GM21528 (cell line): ENCODE data around the gene DNMT3L.
"Not testable (repeated sequence)": the region's sequence is repeated elsewhere in the genome, so short reads cannot be mapped to it uniquely, and the experiment has no call there.

Experiments
- ATAC-seq: cut with Tn5 transposase; IDR thresholded peaks from one replicate; pipeline ENCODE4 v1.9.1; 2021; ENCODE audit warnings: mild to moderate bottlenecking, moderate library complexity; ENCODE audit not compliant: unreplicated experiment, low FRiP score

DNMT3L gene

DNA sequence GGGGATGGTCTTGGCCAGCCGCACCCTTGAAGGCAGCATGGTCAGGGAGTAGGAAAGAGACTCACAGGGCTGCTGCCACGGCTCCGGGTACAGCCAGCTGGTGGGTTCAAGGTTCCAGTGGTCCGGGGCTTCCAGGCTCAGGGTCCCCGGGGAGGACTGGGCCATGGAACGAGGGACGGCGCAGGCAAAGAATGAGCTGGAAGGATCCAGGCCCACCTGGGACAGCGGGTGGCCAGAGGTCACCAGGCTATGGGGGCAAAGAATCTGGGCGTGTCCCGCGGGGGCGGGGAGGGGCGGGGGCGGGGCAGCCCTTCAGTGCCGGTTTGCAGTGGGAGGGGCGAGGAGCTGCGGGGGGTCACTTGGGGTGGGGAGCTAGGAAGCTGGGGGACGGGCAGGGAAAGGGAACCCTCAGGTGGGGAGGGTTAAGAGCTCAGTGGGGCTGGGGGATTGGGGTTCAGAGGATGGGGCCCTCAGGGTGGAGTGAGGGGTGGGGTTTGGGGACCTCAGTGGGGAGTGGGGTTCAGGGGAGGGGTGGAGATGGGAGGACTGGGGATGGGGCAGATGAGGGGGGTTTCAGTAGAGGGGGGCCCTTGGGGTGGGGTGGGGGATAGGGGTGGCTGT is at the start of gene DNMT3L:
Gene DNMT3L (minus strand): TSS at position 223 of the 621 bp plus-strand sequence. CDS start 638 bp downstream, outside the sequence.
- no peak for ATAC-seq

DNA sequence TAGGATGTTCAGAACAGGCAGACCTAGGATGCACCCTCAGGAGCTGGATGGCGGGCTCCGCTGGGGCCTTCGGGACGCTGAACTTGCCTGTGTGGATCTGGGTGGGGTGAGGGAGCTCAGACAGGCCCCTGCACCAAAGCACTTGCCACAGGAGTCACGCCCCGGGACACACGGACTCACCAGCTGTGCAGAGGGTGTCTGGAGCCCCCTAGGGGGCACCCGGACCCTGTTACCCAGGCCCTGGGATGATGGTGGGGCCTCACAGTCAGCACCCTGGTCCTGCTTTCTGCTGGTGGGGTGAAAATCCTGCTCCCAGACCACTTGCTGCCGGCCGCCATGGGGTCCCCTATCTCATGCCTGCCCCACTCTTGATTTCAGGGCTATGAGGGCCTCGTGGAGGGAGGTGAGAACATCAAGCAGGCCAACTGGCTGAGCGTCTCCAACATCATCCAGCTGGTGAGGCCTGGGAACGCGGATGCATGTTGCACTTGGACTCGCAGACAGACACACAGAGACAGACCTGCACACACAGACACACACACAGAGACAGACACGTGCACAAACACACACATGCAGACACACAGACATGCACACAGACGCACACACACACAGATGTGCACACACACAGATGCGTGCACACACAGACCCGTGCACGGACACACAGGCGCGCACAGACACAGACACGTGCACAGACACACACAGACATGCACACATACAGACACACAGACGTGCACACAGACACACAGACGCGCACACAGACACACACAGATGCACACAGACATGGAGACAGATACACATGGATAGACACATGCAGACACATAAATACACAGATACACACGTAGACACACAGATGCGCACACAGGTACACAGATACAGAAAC is 49.2 kb upstream of the DNMT3L start:
- no peak for ATAC-seq

DNA sequence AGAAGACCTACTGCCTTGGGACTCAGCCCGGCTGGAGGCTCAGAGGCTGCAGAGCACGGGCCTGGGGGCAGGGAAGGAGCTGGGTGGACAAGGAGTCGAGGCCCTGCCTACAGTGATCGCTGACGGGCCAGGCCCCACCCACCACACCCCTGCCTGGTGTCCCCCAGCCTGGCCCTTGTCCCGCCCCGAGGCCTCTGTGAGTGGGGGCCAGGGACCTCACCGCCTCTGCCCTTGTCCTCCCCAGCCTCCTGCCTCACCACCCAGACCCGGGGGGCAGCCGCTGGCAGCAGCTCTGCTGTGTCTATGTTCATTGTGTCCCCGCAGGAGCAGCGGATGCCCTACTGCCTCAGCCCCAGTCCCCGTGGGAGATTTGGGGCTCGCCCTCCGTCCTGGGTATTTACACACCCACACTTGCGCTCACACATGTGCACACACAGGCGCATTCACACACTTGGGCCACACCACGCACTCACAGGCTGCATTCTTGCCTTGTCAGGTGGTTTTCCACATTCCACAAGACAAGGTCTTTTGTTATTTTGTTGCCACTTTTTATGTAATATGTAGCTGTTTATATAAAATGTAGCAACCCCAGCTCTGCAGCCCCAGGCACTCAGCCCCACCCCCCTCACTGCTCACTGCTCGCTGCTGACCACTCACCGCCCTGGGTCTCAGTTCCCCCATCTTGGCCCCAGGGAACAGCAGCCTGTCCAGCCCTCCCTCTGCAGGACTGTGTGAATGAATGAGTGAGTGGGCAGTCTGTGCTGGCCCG is 45.4 kb upstream of the DNMT3L start:
- no peak for ATAC-seq

DNA sequence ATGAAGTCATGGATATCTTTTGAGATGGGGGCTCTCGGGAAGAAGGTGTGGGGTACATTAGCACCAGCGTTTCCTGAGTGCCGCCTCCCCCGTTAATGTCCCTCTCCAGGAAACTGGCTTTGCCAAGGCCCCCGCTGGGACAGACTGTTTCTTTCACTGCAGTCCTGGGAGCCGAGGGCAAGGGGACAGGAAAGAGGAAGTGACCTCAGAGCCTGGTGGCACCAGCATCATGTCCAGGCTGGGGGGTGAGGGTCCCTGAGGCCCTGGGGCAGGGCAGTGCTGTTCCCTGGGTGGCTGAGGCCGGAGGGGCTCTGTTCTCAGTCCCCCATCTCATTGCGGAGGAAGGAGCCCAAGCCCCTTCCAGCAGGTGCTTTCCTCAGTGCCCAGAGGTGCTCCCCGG is 44.0 kb upstream of the DNMT3L start:
- no peak for ATAC-seq

DNA sequence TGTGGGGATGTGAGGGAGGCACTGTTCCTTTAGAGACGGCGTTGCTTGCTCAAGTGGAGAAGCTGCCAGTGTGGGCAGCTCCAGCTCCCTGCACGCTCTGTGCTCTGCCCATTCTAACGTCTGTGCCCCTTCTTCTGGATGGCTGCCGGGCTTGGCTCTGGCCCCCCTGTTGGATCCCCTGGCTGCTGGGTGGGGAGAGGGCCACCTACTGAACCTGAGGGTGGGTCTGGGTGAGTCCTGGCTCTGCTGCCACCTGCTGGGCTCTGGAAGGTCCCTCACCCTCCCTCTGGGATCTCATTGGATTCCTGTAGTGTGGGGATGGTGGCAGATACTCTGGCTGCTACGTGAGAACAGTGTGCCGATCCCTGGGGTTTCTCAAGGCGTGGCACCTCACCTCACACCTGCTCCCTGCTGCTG is 43.2 kb upstream of the DNMT3L start:
- ATAC-seq = no peak

DNA sequence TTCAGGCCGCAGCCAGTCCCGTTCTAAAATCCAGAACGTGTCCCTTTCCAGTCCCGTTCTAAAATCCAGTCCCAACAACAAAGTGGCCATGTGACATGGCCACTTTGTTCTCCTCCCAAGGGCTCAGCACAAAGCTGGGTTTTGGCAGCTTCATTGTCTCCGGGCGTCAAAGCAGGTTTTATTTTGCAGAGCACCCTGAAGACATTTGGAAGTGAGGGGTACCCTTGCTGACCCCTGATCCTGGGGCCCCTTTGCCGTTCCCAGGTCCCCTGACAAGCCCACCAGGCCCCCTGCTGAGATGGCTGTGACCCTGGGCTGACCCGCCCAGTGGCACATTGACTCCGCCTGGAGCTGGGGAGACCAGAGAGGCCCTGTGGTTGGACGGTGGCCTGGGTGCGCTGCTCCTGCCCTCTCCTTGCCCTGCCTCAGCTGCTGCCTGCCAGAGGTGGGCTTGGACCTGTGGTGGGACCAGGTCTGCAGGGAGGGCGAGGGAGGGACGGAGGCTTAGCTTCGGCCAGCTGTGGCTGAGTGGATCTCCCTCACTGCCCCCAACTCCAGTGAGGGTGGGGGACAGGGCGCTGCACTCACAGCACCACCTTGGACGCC is 42.4 kb upstream of the DNMT3L start:
- ATAC-seq = no peak

DNA sequence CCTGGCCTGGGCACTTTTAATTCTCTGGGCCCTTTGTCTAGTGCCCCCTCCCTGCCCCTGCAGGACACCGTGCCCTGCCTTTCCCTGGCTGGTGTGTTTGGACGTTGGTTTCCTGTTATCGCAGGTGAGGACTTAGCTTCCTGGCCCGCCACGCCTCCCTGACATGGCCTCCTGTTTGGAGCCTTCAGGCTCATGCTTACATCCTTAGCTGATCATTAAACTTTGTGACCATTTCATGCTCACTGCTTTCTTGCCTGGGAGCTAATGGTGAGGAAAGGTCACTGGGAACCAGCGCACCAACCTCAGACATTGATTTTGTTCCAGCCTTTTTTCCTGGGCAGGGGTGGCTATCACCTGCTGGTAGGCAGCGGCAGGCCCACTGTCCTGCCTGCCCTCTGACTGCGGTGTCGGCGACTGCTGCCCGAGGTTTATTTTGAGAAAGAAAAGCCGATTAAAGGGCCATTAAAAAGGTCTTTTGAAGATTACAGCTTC is 41.8 kb upstream of the DNMT3L start:
- ATAC-seq = no peak

DNA sequence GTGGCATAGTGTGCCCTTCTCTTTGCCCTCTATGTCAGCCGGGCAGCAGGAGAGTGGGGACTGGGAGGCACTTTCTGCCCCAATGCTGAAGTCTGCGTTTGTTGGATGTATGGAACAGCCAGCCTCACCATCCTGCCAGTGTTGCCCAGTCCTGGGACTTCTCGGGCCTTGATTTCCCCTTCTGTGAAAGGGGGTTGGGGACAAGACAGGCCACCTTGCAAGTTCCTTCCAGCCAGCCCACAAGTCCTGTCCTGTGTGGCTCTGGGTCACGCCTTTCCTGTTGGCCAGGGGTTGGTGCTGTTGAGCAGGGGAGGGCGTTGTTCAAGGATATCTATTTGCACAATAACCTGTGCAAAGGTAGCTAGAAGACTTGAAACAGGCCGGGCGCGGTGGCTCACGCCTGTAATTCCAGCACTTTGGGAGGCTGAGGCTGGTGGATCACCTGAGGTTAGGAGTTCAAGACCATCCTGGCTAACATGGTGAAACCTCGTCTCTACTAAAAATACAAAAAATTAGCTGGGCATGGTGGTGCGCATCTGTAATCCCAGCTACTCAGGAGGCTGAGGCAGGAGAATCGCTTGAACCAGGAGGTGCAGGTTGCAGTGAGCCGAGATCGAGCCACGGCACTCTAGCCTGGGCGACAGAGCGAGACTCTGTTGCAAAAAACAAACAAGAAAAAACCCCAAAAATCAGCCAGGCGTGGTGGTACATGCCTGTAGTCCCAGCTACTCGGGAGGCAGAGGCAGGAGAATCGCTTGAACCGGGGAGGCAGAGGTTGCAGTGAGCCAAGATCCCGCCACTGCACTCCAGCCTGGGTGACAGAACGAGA is 41.1 kb upstream of the DNMT3L start:
- ATAC-seq = not testable (repeated sequence)

DNA sequence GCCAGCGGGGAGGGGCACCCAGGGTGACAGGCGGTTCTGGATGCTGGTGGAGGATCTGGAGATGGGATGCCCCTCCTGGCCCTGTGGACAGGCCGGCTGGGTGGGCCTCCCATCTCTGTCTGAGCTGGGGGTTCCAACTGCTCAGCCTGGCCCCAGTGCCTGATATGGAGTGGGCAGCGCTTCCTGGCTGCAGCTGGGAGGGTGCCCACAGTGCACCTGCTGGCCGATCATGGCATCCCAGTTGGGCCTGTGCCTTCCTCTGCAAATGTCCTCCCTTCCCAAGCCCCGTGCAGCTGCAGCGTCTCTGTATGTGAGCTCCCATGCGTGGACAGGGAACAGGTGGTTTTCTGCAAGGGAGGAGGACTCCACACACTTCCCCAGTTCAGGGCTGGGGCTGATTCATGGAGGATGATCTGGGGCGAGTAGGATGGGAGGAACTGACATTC is 40.3 kb upstream of the DNMT3L start:
- ATAC-seq = no peak

DNA sequence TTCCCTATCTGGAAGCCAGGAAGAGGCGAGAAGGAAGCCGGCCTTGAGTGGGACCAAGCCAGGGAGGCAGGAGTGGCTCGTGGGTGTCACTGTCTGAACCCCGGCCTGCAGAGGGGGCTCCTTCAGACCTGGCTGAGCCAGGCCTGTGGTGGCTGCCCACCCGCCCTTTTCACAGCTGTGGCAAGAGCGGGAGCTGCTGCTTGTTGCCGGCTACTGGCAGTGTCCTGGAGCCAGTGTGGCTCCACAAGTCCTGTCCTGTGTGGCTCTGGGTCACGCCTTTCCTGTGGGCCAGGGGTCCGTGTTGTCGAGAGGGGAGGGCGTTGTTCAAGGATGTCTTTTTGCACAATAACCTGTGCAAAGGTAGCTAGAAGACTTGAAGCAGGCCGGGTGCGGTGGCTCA is 39.4 kb upstream of the DNMT3L start:
- ATAC-seq = no peak

DNA sequence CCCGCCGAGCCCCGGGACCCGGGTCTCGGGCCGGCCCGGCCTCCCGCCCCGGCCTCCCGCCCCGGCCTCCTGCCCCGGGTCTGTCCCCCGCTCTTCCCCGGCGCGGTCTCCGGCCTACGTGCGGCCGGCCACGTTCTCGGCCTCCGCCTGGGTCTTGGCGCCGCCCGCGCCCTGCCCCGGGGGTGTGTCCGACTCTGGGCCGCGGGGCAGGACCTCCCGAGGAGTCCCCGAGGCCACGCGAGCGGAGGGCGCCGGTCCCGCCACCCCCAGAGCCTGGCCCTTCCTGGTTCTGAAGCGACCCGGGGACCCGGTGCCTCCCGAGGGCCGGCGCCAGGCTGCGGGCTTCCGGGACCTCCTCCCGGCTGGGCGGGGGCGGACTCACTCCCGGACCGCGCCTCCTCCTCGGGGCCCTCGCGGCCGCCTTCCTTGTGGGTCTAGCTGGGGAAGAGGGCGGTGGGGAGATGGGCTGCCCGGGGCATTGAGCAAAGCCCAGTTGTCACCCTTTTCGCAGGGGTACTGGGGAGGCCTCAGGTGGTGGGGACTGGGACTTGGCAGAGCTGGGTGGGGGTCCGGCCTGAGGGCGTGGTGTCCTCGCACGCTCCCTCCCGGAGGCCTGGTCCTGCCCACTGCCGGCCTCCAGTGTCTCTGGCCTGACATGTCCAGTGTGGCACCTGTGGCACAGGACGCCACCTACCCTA is 38.7 kb upstream of the DNMT3L start:
- peak; percentile 38 for ATAC-seq

DNA sequence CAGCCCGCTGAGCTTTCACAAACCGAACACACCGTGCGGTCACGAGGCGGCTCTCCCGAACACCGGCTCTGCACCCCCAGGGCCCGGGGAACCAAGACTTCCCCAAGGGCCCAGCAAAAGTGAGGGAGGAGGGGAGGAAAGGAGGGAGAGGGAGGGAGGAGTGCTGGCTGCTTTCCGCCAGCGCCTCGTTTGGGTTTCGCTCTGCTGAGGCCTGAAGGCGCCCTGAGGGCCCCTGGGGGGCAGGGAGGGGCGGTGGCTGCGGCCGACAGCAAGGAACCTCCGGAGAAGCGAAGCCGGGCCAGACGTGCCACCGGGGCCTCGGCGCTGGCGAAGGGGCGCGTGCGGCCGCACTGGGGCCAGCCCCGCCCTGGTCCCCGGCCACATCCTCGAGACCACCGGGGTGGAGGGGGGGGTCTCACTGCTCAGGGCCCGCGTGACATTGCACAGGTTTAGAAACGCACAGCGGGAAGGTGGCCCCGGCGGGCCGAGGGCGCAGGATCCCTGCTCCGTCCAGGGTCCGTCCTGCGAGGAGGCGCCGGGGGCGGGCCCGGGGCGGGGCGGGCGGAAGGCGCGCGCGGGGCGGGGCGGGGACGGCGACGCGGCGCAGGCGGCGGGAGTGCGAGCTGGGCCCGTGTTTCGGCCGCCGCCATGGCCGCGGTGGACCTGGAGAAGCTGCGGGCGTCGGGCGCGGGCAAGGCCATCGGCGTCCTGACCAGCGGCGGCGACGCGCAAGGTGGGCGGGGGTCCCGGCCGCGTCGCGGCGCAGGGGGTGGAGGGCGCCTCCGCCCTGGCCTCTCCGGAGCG is 38.0 kb upstream of the DNMT3L start, which contains the start of gene PFKL:
Gene PFKL (plus strand): TSS at position 596 of the 804 bp plus-strand sequence. CDS start 53 bp downstream, at position 649.
- ATAC-seq = peak; percentile 59

DNA sequence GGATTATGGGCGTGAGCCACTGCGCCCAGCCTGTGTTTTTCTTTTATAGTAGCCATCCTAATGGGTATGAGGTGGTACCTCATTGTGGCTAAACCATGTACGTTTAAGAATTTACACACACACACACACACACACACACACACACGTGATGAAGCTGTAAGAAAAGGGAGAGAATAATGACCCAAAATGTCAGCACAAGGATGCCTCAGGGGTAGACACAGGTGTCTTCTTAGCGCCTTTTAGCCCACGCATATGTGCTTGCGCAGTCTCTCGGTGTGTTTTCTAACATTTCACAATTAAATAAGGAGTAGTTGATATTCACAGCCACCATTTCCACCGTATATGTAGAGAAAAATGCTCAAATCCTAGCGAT is 37.4 kb upstream of the DNMT3L start:
- no peak for ATAC-seq

DNA sequence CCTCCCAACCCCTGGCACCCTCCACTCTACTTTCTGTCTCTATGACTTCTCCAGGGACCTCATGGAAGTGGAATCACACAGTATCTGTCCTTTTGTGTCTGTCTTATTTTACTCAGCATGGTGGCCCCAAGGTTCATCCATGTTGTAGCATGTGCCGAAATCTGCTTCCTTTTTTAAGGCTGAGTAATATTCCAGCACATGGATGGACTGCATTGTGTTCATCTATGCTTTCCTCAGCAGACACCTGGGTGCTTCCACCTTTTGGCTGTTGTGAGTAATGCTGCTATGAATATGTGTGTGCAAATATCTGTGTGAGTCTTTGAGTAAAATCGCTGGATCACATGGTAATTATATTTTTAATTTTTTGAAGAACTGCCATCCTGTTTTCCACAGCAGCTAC is 36.6 kb upstream of the DNMT3L start:
- ATAC-seq = no peak

DNA sequence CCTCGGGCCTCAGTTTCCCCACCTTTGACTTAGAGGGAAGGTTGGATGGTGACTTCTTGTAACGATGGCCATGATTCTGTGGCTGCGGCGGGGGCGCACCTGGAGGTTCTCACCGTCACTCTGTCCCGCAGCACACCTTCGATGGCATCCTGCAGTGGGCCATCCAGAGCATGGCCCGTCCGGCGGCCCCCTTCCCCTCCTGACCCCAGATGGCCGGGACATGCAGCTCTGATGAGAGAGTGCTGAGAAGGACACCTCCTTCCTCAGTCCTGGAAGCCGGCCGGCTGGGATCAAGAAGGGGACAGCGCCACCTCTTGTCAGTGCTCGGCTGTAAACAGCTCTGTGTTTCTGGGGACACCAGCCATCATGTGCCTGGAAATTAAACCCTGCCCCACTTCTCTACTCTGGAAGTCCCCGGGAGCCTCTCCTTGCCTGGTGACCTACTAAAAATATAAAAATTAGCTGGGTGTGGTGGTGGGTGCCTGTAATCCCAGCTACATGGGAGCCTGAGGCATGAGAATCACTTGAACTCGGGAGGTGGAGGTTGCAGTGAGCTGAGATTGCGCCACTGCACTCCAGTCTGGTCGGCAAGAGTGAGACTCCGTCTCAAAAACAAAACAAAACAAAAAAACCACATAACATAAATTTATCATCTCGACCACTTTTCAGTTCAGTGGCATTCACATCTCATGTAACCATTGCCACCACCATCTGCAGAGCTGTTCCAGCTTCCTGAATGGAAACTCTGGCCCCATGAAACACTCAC is 36.0 kb upstream of the DNMT3L start:
- no peak for ATAC-seq

DNA sequence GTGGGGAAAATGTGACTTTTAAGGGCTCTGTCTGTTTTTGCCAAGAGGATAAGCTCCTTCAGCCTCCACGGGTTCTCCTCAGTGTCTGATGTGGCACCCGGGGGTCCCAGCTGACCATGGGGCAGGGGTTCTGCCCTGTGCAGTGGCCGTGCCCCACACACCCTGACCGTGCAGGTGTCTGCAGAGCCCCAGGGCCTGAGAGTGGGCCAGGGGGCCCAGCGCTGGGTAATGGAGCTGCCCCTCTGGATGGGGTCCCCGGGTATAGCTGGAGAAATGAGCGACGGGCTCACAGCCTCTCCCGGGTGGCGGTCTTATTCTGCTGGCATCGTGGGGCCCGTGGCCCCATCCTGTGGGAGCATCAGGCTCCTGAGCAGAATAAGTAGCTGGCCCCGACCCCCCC is 35.2 kb upstream of the DNMT3L start:
- no peak for ATAC-seq

DNA sequence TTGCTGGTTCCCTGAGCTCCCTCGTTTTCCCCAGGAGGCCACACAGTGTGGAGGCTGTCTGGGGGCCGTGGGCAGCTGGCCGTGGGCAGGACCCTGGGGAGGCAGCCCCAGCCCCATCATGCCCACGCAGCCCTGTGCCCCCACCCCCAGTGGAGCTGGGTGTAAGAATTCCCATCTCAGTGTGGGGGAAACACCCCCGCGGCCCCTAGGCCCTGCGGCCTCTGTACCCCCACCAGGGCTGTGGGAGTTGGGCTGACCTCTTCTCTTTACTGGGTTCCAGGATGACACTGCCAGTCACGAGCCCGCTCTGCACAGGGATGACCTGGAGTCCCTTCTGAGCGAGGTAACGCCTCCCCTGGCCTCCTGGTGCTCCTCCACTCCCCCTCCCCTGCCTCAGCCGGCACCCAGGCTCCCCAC is 34.4 kb upstream of the DNMT3L start:
- ATAC-seq = no peak
